Stimulated activated CD8-positive, alpha-beta memory T cell treated with anti-CD3 and anti-CD28 coated beads, Interleukin-4, amount 100 ng/mL, for 4 hours (primary cell): ENCODE data around the gene CAB39.
"Not testable (repeated sequence)": the region's sequence is repeated elsewhere in the genome, so short reads cannot be mapped to it uniquely, and the experiment has no call there.

Experiments
- DNase-seq, 2 donors: peaks; one replicate each; pipeline ENCODE4 v3.0.0-alpha.2; 2020; ENCODE audit warnings: low read depth in 2 of 2, low spot score in 1 of 2

CAB39 gene

GRCh38 chr2:230682546-230682945, 30.1 kb upstream of the CAB39 start:
- no peak for DNase-seq

GRCh38 chr2:230684270-230685168, 28.1 kb upstream of the CAB39 start:
- DNase-seq: no peak

GRCh38 chr2:230685178-230685577, 27.5 kb upstream of the CAB39 start:
- DNase-seq: no peak

GRCh38 chr2:230687498-230687897, 25.1 kb upstream of the CAB39 start:
- no peak for DNase-seq

- no peak for DNase-seq
Observed at GRCh38 chr2:230688490-230688889, 24.2 kb upstream of the CAB39 start.

GRCh38 chr2:230690439-230690838, 22.2 kb upstream of the CAB39 start:
- DNase-seq: no peak

- DNase-seq: no peak
Observed at GRCh38 chr2:230691005-230691647, 21.5 kb upstream of the CAB39 start.

GRCh38 chr2:230692760-230693159, 19.9 kb upstream of the CAB39 start:
- no peak for DNase-seq

- no peak for DNase-seq
Observed at GRCh38 chr2:230693411-230693810, 19.2 kb upstream of the CAB39 start.

- no peak for DNase-seq
Observed at GRCh38 chr2:230694241-230694640, 18.4 kb upstream of the CAB39 start.

GRCh38 chr2:230695551-230695950, 17.1 kb upstream of the CAB39 start:
- no peak for DNase-seq

- no peak for DNase-seq
Observed at GRCh38 chr2:230696670-230697069, 16.0 kb upstream of the CAB39 start.

- no peak for DNase-seq
Observed at GRCh38 chr2:230697676-230698075, 15.0 kb upstream of the CAB39 start.

- not testable (repeated sequence) for DNase-seq
Observed at GRCh38 chr2:230698753-230699152, 13.9 kb upstream of the CAB39 start.

GRCh38 chr2:230700447-230700846, 12.2 kb upstream of the CAB39 start:
- no peak for DNase-seq

- DNase-seq: no peak
Observed at GRCh38 chr2:230701308-230701707, 11.3 kb upstream of the CAB39 start.

GRCh38 chr2:230702457-230702856, 10.2 kb upstream of the CAB39 start:
- not testable (repeated sequence) for DNase-seq

GRCh38 chr2:230703514-230703913, 9.1 kb upstream of the CAB39 start:
- DNase-seq: no peak

GRCh38 chr2:230706053-230706521, 6.6 kb upstream of the CAB39 start:
- DNase-seq: no peak

GRCh38 chr2:230706966-230707365, 5.7 kb upstream of the CAB39 start:
- no peak for DNase-seq

GRCh38 chr2:230708204-230708603, 4.4 kb upstream of the CAB39 start:
- no peak for DNase-seq

- DNase-seq: no peak
Observed at GRCh38 chr2:230711224-230711623, 1.4 kb upstream of the CAB39 start.
